CD4-positive, alpha-beta T cell treated with Interleukin-6 at 100 ng/mL for 8 hours (primary cell): ENCODE measurements around the gene LMTK3.

Source experiments
- DNase-seq: peaks from one replicate; pipeline ENCODE4 v3.0.0-alpha.2; 2020; ENCODE audit warnings: mixed read lengths, low spot score

LMTK3 gene

GRCh38 chr19:48445606-48446481, 65.8 kb downstream of the LMTK3 start, which contains the start of gene GRWD1:
Gene GRWD1, plus strand, starts transcription at chr19:48445983. Its CDS starts 23 bp downstream, at chr19:48446006.
- DNase-seq: peak; percentile 96

DNA sequence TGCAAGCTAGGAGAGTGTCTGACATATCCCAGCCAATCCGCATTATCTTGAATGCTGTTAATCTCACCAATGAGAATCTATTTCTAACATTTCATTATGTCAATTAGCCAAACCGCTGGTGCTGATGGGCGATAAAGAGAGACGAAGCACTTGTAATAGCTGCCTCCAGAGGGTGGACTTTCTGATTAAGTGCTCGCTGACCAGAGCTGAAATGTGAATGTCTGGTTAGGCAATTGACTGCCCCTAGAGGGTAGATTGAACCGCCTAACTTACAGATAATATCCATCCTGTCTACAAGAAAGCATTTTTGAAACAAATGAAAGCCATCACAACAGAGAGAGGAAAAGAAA, 66.4 kb downstream of the LMTK3 start:
- DNase-seq: no peak

GRCh38 chr19:48444936-48445200, 66.8 kb downstream of the LMTK3 start:
- no peak for DNase-seq

DNA sequence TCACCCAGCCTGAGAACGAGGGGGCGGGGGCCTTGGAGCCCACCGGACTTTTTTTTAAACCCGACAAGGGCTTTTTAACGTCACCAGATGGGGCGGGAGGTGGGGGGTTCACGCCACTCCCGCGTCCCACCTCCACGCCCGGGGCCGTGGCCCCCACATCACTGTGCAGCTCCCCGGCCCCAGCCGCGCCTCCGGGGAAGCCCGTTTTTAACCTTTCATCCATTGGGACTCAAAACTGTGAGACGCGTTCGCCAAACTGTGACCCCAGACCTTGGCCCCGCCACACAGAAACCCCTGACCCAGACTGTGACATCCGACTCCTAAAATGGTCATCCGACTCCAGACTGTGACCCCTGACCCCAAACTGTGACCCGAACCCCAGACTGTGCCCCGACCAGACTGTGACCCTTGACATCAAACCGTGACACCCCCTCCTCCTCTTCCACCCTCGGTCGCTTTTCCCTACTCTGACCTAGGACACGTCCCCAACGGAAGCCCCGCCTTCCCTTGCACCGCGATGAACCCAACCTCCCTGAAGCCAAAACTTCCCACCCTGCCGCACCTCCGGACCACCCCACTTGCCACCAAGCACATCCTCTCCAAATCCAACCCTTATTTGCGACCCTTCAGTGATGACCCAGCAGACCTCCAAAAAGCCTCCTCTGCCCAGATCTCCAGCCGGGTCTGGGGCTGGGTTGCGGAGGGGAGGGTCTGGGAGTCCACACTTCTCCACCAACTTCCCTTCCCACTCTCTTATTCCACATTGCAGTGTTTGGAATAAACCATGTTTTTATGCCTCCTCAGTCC, 67.3 kb downstream of the LMTK3 start:
- no peak for DNase-seq

- DNase-seq: no peak
These were observed 67.9 kb downstream of the LMTK3 start for GRCh38 chr19:48443731-48444128.

- no peak for DNase-seq
These were observed 68.4 kb downstream of the LMTK3 start for GRCh38 chr19:48443256-48443655.

DNA sequence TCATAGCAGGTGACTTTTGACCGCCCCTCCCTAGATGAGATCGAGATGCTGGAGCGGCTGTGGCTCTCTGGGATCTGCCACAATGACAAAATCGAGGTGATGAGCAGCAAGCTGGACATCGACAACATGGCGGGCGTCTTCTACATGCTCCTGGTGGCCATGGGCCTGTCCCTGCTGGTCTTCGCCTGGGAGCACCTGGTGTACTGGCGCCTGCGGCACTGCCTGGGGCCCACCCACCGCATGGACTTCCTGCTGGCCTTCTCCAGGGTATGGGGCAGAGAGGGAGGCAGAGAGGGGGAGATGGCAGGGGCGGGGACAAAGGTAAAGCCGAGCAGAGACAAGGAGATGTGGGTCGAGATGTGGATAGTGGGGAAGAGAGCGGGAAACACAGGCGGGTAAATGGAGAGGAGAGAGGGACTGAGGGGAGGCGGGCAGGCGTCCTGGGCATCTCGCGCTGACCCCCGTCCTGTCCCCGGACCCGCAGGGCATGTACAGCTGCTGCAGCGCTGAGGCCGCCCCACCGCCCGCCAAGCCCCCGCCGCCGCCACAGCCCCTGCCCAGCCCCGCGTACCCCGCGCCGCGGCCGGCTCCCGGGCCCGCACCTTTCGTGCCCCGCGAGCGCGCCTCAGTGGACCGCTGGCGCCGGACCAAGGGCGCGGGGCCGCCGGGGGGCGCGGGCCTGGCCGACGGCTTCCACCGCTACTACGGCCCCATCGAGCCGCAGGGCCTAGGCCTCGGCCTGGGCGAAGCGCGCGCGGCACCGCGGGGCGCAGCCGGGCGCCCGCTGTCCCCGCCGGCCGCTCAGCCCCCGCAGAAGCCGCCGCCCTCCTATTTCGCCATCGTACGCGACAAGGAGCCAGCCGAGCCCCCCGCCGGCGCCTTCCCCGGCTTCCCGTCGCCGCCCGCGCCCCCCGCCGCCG, 69.3 kb downstream of the LMTK3 start:
- DNase-seq: no peak

GRCh38 chr19:48441360-48442050, 70.1 kb downstream of the LMTK3 start:
- DNase-seq: no peak

DNA sequence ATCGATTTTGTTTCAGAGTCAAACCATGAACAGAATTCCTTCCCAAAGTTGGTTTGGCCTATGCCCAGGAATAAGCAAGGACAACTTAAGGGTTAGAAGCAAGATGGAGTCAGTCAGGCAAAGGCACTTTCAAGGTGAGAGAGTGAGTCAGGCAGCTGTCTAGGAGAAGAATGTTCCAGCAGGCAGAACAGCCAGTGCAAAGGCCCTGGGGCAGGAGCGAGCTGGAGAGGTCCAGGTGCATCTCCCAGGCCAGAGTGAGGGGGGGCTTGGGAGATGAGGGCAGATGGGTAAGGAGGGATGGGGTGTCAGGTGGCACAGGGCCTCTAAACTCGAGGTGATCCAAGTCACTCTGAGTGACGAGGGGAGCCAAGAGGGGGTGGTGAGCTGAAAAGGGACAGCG, 75.0 kb downstream of the LMTK3 start:
- no peak for DNase-seq
